B cell (primary cell): ENCODE results near the gene TBX20. TPM values are rescaled to one million over a fixed set of nuclear protein-coding genes. Genes with fewer than 3 reads are reported as not detected.
"Not testable (repeated sequence)": the region's sequence is repeated elsewhere in the genome, so short reads cannot be mapped to it uniquely, and the experiment has no call there.

Experiments
- ATAC-seq: fragments of 200-7000 bp; cut with Tn5 transposase; one replicate; pipeline ENCODE4 v1.10.0; 2021; ENCODE audit warnings: low read depth, mild to moderate bottlenecking, moderate number of reproducible peaks, moderate library complexity
- CTCF ChIA-PET: fragments of 350-600 bp; sonication (Branson Sonifier 250); formaldehyde crosslinking; loops from one replicate; lab custom pipeline; 2021; ENCODE audit warnings: antibody characterized with exemption, inconsistent platforms; lab: Charles Lee
- POLR2A ChIA-PET: fragments of 350-600 bp; sonication (Branson Sonifier 250); formaldehyde crosslinking; loops from one replicate; lab custom pipeline; 2021; ENCODE audit warnings: antibody characterized with exemption; lab: Charles Lee
- DNase-seq: peaks from one replicate; pipeline ENCODE4 v3.0.0; 2013
- H2AFZ ChIP-seq: 2 replicates; pipeline ENCODE4 v1.6.1; 2012; ENCODE audit warnings: mild to moderate bottlenecking, low read depth, low read length; ENCODE audit not compliant: insufficient read depth, poor library complexity, severe bottlenecking
- H3K27ac ChIP-seq, 2 donors: 1 replicate in 1 of 2; 2 replicates in 1 of 2; pipeline ENCODE4 v1.5.1; 2012 to 2013; ENCODE audit warnings: low read length in 2 of 2, mild to moderate bottlenecking in 2 of 2, moderate library complexity in 1 of 2
- H3K27me3 ChIP-seq, 4 experiments: fragments of 200-600 bp in 1 of 4; sonication (generic) in 1 of 4; replicated peaks in 1 of 4; 1 replicate in 2 of 4; 2 replicates in 2 of 4; pipeline versions ENCODE4 v1.6.1 to v1.7.0; 2013 to 2016; ENCODE audit warnings: low read length in 3 of 4, mild to moderate bottlenecking in 2 of 4, mixed read lengths in 1 of 4, moderate library complexity in 1 of 4; ENCODE audit not compliant: insufficient read depth in 4 of 4, control insufficient read depth in 3 of 4; ENCODE audit errors: control extremely low read depth in 1 of 4
- H3K36me3 ChIP-seq, 2 experiments: replicated peaks in 1 of 2; 1 replicate in 1 of 2; 2 replicates in 1 of 2; pipeline versions ENCODE4 v1.6.1 to v1.7.1; 2013; ENCODE audit warnings: low read length in 1 of 2; ENCODE audit not compliant: insufficient read depth in 2 of 2, control insufficient read depth in 1 of 2; ENCODE audit errors: control extremely low read depth in 1 of 2, extremely low read depth in 1 of 2
- H3K4me1 ChIP-seq, 2 donors: fragments of 200-600 bp in 1 of 2; sonication (generic) in 1 of 2; 1 replicate in 1 of 2; 2 replicates in 1 of 2; pipeline versions ENCODE4 v1.5.1 to v1.6.1; 2013 to 2017; ENCODE audit warnings: low read length in 2 of 2; ENCODE audit not compliant: control insufficient read depth in 2 of 2, insufficient read depth in 2 of 2
- H3K4me2 ChIP-seq: replicated peaks from 2 replicates; pipeline ENCODE3; 2012; ENCODE audit warnings: mild to moderate bottlenecking, low read depth, low read length; ENCODE audit not compliant: poor library complexity, severe bottlenecking
- H3K4me3 ChIP-seq, 5 experiments: fragments of 200-600 bp in 1 of 5; sonication (generic) in 1 of 5; 1 replicate in 3 of 5; 2 replicates in 2 of 5; pipeline versions ENCODE4 v1.5.1 to v1.7.0; 2011 to 2016; ENCODE audit warnings: low read length in 4 of 5, mild to moderate bottlenecking in 4 of 5, low read depth in 2 of 5, control low read depth in 1 of 5, moderate library complexity in 1 of 5; ENCODE audit not compliant: insufficient read depth in 1 of 5; ENCODE audit errors: control extremely low read depth in 1 of 5, extremely low read depth in 1 of 5
- H3K79me2 ChIP-seq: fragments of 200-600 bp; sonication (generic); one replicate; pipeline ENCODE4 v1.6.0; 2016; ENCODE audit warnings: low read length; ENCODE audit not compliant: control insufficient read depth, insufficient read depth
- H3K9ac ChIP-seq: fragments of 200-600 bp; sonication (generic); 2 replicates; pipeline ENCODE4 v1.6.1; 2017; ENCODE audit warnings: mild to moderate bottlenecking, low read length, moderate library complexity
- H3K9me3 ChIP-seq, 3 donors: one replicate each; pipeline versions ENCODE4 v1.6.1 to v1.7.1; 2013; ENCODE audit warnings: low read length in 2 of 3; ENCODE audit not compliant: control insufficient read depth in 2 of 3, insufficient read depth in 1 of 3; ENCODE audit errors: control extremely low read depth in 1 of 3
- H4K20me1 ChIP-seq: 2 replicates; pipeline ENCODE4 v1.6.0; 2012; ENCODE audit warnings: mild to moderate bottlenecking, low read length; ENCODE audit not compliant: insufficient read depth, control insufficient read depth, poor library complexity, severe bottlenecking
- H3K27ac Mint-ChIP-seq: one replicate; pipeline ENCODE4 v1.8.0; 2021; ENCODE audit warnings: mixed read lengths
- H3K27me3 Mint-ChIP-seq: one replicate; pipeline ENCODE4 v1.8.0; 2021; ENCODE audit warnings: mixed read lengths
- H3K4me1 Mint-ChIP-seq: one replicate; pipeline ENCODE4 v1.8.0; 2021; ENCODE audit warnings: mixed read lengths
- H3K4me3 Mint-ChIP-seq: one replicate; pipeline ENCODE4 v1.8.0; 2021; ENCODE audit warnings: mixed read lengths
- H3K9me3 Mint-ChIP-seq: one replicate; pipeline ENCODE4 v1.8.0; 2022; ENCODE audit warnings: mixed read lengths; ENCODE audit not compliant: insufficient read depth
- WGBS: methylation state at CpG from one replicate; pipeline ENCODE4 v1.1.5; 2013; ENCODE audit warnings: missing lambda C conversion rate; ENCODE audit not compliant: insufficient coverage; 5-methylcytosine and 5-hydroxymethylcytosine counted together
- intact Hi-C: fragments of 100-400 bp; cut with micrococcal nuclease; formaldehyde crosslinking; loops from one replicate; pipeline ENCODE4 v1.10.0; 2022
- polyA plus RNA-seq: library from polyadenylated mRNA; depleted of rRNA; stranded (reverse); fragments of >200 nt; gene quantifications from 2 replicates; pipeline ENCODE4 v1.2.3, GENCODE V29; 2012
- total RNA-seq, 2 donors: library from RNA; stranded (reverse); fragments of 120-200 nt in 1 of 2; gene quantifications; 1 replicate in 1 of 2; 2 replicates in 1 of 2; pipeline versions ENCODE4 v1.2.3 to v1.2.4, GENCODE V29; 2013 to 2022

The TBX20 gene
- total and polyA plus RNA-seq, 2 donors (not counting 1 experiment from before 2014, with no cell fraction given) = 0.25 TPM; not detected in 1

- H3K4me3 ChIP-seq, H3K79me2 ChIP-seq, H3K36me3 ChIP-seq, H2AFZ ChIP-seq, H3K27me3 ChIP-seq, H3K27ac ChIP-seq, intact Hi-C loops, H3K4me1 ChIP-seq, H3K4me3 Mint-ChIP-seq, CTCF ChIA-PET, H3K27ac Mint-ChIP-seq, ATAC-seq, POLR2A ChIA-PET, H3K9me3 ChIP-seq, H3K9ac ChIP-seq, H3K9me3 Mint-ChIP-seq, H3K4me2 ChIP-seq, DNase-seq, H4K20me1 ChIP-seq, H3K4me1 Mint-ChIP-seq: not testable (repeated sequence)
- WGBS = 40% methylated on average over 1 of the region's 2 CpGs
- peaks cover 31% of the 10 kb centered on the region for H3K27me3 Mint-ChIP-seq
Measured at GRCh38 chr7:35220176-35220575, 33.7 kb downstream of the TBX20 start.

DNA sequence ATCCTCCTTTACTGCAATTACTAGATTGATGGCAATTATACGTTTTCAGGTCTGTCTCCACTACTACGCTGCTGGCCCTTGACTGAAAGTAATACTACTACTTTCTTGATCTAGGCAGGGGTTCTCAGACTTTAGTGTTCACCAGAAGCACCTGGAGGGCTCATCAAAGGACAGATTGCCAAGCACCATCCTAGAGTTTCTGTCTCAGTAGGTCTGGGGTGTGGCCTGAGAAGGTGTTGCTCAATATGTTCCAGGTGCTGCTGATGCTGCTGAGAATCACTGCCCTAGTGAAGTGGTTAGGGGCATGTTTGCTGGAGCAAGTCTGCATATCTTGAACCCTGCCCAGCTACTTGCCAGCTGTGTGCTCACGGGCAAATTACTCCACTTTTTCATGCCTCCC lies 37.9 kb downstream of the TBX20 start:
- H3K9ac ChIP-seq, H3K79me2 ChIP-seq, CTCF ChIA-PET, H3K27ac ChIP-seq, intact Hi-C loops, DNase-seq, H3K4me2 ChIP-seq, H4K20me1 ChIP-seq, H3K4me1 Mint-ChIP-seq, POLR2A ChIA-PET, H3K9me3 Mint-ChIP-seq, H3K4me3 ChIP-seq, H2AFZ ChIP-seq, H3K27ac Mint-ChIP-seq, H3K36me3 ChIP-seq, H3K4me1 ChIP-seq, H3K4me3 Mint-ChIP-seq, ATAC-seq, H3K27me3 ChIP-seq, H3K9me3 ChIP-seq: not testable (repeated sequence)
- H3K27me3 Mint-ChIP-seq = peaks cover 18% of the 10 kb centered on the region
- whole genome bisulfite sequencing = no CpG with 5 or more reads among the region's 3 CpGs

GRCh38 chr7:35215063-35215462 lies 38.8 kb downstream of the TBX20 start:
- H2AFZ ChIP-seq, H3K27me3 ChIP-seq, H3K4me3 ChIP-seq, intact Hi-C loops, H3K9me3 ChIP-seq, H3K27ac ChIP-seq, POLR2A ChIA-PET, H3K4me1 Mint-ChIP-seq, ATAC-seq, H3K9ac ChIP-seq, H3K4me2 ChIP-seq, H3K79me2 ChIP-seq, CTCF ChIA-PET, H4K20me1 ChIP-seq, H3K27ac Mint-ChIP-seq, H3K4me3 Mint-ChIP-seq, H3K36me3 ChIP-seq, DNase-seq, H3K9me3 Mint-ChIP-seq, H3K4me1 ChIP-seq: not testable (repeated sequence)
- WGBS = no CpG with 5 or more reads among the region's 3 CpGs
- H3K27me3 Mint-ChIP-seq = peaks cover 18% of the 10 kb centered on the region

GRCh38 chr7:35206924-35207323 lies 47.0 kb downstream of the TBX20 start:
- H3K4me1 ChIP-seq, H3K4me3 Mint-ChIP-seq, ATAC-seq, H3K4me1 Mint-ChIP-seq, H3K4me2 ChIP-seq, H3K27ac Mint-ChIP-seq, H3K9ac ChIP-seq, H3K27ac ChIP-seq, H2AFZ ChIP-seq, H3K36me3 ChIP-seq, H3K9me3 Mint-ChIP-seq, H3K4me3 ChIP-seq, H4K20me1 ChIP-seq, POLR2A ChIA-PET, H3K79me2 ChIP-seq, H3K27me3 Mint-ChIP-seq, DNase-seq, CTCF ChIA-PET, H3K27me3 ChIP-seq, intact Hi-C loops, H3K9me3 ChIP-seq: not testable (repeated sequence)
